ENCODE results near the gene BARHL1. TPM values are rescaled to one million over a fixed set of nuclear protein-coding genes. Genes with fewer than 3 reads are reported as not detected.

BARHL1 gene
- total and polyA plus RNA-seq, 2 donors (not counting 3 experiments of a cell fraction or from before 2014, with no cell fraction given), result not detected

DNA sequence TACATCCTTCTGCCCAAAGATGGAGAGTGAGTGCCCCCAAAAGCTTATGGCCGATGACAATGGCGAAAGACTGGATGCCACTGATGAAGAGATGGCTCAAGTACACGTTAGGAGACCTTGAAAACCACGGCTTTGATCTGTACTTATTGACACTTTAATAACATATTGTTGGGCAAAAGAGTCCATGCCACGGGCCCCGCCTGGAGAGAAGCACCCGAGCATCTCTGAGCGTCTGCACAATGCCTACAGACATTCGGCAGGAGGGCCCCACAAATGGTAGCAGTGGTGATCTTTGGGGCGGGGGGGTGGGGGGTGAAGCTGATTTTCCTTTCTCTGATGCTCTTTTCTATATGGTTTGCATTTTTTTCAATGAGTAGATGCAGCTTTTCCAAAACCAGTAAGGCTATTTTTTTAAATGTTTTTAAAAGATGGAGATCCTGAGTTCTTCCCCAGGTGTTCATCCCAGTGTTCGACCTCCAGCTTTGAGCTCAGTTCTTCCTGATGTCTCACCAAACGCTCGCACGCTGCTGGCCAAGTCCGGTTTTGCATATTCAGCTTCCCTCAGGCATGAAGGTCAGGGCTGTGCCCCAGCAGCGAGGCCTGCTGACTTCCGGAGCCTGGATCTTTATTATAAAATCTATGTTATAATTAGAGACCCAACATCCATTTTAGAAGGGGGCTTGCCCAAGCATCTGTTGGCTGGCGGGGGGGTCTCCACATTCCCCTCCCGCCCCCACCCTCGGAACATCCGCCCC lies 34.3 kb upstream of the BARHL1 start:
- Histone ChIP-seq H2AFZ (ENCODE audit: low read depth, low read length) (no peak overlapping the region), H3K79me2 (ENCODE audit: control insufficient read depth, insufficient read depth, low read length) (no peaks in the 10 kb centered on the region), H3K27me3 (ENCODE audit: control insufficient read depth in 2 of 2, insufficient read depth in 2 of 2, low read length in 2 of 2) (peaks cover 0 to 3% of the 10 kb centered on the region in 2 experiments), H3K9me1 (replicated peaks; ENCODE audit: control insufficient read depth, extremely low read depth, insufficient read depth, low read length) (no peaks in the 10 kb centered on the region), H3K9ac (replicated peaks; ENCODE audit: extremely low read depth, insufficient read depth, low read length) (no peak overlapping the region), H4K20me1 (replicated peaks; ENCODE audit: control insufficient read depth, extremely low read depth, insufficient read depth, low read length) (no peaks in the 10 kb centered on the region), H3K36me3 (ENCODE audit: control insufficient read depth in 2 of 2, extremely low read depth in 1 of 2, insufficient read depth in 2 of 2, low read length in 2 of 2) (no peaks in the 10 kb centered on the region), H3K27ac (ENCODE audit: insufficient read depth, low read depth, low read length) (peak overlapping the region; percentile 45), H3K9me3 (replicated peaks; ENCODE audit: control insufficient read depth, insufficient read depth, low read length) (no peaks in the 10 kb centered on the region), H3K4me1 (ENCODE audit: control insufficient read depth, extremely low read depth, insufficient read depth, low read length) (peaks cover 14% of the 10 kb centered on the region), H3K4me2 (ENCODE audit: insufficient read depth, low read length) (no peak overlapping the region), H3K4me3 (replicated peaks in 1 of 3; ENCODE audit: insufficient read depth in 1 of 3, low read depth in 1 of 3, low read length in 3 of 3) (no peak overlapping the region)
- ChIA-PET POLR2A (no interaction called here), CTCF (interaction anchor here (0.8 to 1.4 kb wide), 5 partner anchors 12 to 41 kb away, joined by 3 to 6 read pairs (median 3); no protein-coding TSS in a partner anchor)
- FAIRE-seq (no peak), DNase-seq (ENCODE audit: low read depth, low spot score) (no peak)
- dilution Hi-C loops (cut with MboI; ENCODE audit: extremely low pct_ligation_motif_present, low sequenced_read_pairs) (no loop called here), intact Hi-C loops (cut with micrococcal nuclease) (loop anchor here (2.0 kb wide), 2 partner anchors 35 to 41 kb away; partner anchors contain the start of gene BARHL1)
- BruUV-seq (replicated peaks), result no TSS peak
- TF ChIP-seq JUN (IDR thresholded peaks at IDR 0.05; ENCODE audit: borderline replicate concordance, insufficient read depth, insufficient read length, low read depth) (no peak), MYC (IDR thresholded peaks at IDR 0.05; ENCODE audit: low read depth, low read length) (no peak), POLR2A (IDR thresholded peaks at IDR 0.05; ENCODE audit: low read depth, low read length) (no peak), POLR2AphosphoS5 (IDR thresholded peaks at IDR 0.05; ENCODE audit: insufficient read depth, low read depth, low read length) (no peak), GATA2 (IDR thresholded peaks at IDR 0.05; ENCODE audit: insufficient read depth, insufficient read length, low read depth, low read length) (no peak), EZH2 (IDR thresholded peaks at IDR 0.05; ENCODE audit: borderline replicate concordance, low read depth, low read length, severe bottlenecking) (no peak), FOS (IDR thresholded peaks at IDR 0.05; ENCODE audit: borderline replicate concordance, insufficient read depth, low read length) (no peak)
- TF ChIP-seq, protein P1, sequence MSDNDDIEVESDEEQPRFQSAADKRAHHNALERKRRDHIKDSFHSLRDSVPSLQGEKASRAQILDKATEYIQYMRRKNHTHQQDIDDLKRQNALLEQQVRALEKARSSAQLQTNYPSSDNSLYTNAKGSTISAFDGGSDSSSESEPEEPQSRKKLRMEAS (IDR thresholded peaks at IDR 0.05; ENCODE audit: insufficient read depth, insufficient read length), result no peak
- TF ChIP-seq, protein P2, sequence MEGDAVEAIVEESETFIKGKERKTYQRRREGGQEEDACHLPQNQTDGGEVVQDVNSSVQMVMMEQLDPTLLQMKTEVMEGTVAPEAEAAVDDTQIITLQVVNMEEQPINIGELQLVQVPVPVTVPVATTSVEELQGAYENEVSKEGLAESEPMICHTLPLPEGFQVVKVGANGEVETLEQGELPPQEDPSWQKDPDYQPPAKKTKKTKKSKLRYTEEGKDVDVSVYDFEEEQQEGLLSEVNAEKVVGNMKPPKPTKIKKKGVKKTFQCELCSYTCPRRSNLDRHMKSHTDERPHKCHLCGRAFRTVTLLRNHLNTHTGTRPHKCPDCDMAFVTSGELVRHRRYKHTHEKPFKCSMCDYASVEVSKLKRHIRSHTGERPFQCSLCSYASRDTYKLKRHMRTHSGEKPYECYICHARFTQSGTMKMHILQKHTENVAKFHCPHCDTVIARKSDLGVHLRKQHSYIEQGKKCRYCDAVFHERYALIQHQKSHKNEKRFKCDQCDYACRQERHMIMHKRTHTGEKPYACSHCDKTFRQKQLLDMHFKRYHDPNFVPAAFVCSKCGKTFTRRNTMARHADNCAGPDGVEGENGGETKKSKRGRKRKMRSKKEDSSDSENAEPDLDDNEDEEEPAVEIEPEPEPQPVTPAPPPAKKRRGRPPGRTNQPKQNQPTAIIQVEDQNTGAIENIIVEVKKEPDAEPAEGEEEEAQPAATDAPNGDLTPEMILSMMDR (IDR thresholded peaks at IDR 0.05; ENCODE audit: extremely low read depth in 1 of 2, insufficient read depth in 1 of 2, low read depth in 1 of 2, low read length in 2 of 2), result no peak

Measured in endothelial cell of umbilical vein (primary cell).